ENCODE results near the gene CHMP6.

DNA sequence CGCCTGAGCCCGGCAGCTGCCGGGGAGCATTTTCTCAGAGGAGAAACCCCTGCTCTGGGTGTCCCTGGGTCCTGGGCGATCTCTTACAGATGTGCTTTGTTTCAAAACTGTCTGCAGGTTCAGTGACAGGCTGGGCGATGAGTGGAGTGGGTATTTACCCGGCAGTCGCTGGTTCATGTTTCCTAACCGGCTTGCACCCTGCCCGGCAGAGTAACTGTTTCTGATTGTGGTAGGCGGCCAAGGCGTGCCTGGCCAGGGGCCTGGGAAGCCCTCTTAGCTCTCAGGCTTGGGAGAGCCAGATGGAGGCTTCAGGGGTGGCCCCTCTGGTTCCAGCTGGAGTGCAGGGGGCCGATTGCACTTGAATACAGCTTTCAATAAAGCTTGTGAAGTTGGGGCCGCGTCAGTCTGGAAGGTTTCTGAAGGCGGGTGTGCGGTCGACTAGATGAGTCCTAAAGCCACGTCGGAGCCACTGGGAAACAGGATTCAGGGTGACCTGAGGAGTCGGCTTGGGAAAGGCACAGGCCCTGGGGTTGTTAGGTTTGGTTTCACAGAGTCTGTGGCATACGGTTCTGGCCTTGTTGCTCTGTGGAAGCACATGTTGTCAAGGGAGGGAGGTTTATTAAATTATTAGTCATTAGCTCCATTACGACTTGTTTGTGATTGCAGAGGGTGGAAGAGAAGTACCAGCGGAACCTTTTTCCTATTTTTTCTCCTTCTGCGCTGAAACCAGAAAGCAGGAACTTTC lies 44.7 kb downstream of the CHMP6 start:
- TF ChIP-seq EP300 (IDR thresholded peaks at IDR 0.05; ENCODE audit: low read length) (no peak), ZNF121 (CRISPR knock-in tag; conservative IDR thresholded peaks at IDR 0.05) (no peak)
